Activated CD4-positive, alpha-beta T cell treated with anti-CD3 and anti-CD28 coated beads for 48 hours (primary cell): ENCODE results near the gene ATF7.
A peak's percentile ranks its signal among the peaks of the same experiment; 100 is the strongest.
"Not testable (repeated sequence)": the region's sequence is repeated elsewhere in the genome, so short reads cannot be mapped to it uniquely, and the experiment has no call there.

ENCODE experiments used
- DNase-seq: peaks from one replicate; pipeline ENCODE4 v3.0.0-alpha.2; 2020

ATF7 gene

GRCh38 chr12:53499266-53500141 lies 126.7 kb downstream of the ATF7 start, which contains the start of gene MAP3K12:
TSS of gene MAP3K12 (minus strand) at chr12:53499458. CDS start at chr12:53487391, 12,067 bp downstream.
- peak; percentile 72 for DNase-seq

- no peak for DNase-seq
These were observed 127.9 kb downstream of the ATF7 start for GRCh38 chr12:53498235-53498630.

DNA sequence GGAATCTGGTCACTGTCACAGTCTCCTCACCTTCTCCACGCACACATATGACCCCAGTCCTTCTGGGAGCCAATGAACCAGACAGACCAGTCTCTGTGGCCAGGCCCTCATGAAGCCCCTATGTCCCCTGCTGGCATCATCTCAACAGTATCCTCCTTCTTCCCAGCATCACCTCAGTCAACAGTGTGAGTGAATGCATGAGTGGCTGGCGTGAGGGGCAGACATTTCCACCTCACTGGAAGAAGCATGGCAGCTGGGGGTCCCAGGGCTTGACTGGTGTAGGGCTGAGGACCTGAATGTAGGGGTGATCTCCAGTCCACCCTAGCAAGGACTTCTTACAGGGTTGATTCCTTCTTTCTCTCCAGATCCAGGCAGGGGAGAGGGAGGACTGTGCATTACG lies 128.7 kb downstream of the ATF7 start:
- no peak for DNase-seq

DNA sequence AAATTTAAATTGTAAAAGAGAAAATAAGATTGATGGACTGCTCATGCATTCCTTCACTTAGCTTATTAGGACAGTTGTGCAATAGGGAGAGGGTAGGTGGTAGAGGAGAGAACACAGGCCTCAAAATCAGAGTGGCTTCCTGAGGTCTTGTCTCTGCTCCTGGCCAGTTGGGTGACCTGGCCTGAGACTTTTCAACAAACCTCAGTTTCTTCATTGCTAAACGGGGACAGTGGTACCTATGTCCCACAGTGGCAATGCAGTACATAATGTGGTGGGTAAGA lies 129.5 kb downstream of the ATF7 start:
- no peak for DNase-seq

DNA sequence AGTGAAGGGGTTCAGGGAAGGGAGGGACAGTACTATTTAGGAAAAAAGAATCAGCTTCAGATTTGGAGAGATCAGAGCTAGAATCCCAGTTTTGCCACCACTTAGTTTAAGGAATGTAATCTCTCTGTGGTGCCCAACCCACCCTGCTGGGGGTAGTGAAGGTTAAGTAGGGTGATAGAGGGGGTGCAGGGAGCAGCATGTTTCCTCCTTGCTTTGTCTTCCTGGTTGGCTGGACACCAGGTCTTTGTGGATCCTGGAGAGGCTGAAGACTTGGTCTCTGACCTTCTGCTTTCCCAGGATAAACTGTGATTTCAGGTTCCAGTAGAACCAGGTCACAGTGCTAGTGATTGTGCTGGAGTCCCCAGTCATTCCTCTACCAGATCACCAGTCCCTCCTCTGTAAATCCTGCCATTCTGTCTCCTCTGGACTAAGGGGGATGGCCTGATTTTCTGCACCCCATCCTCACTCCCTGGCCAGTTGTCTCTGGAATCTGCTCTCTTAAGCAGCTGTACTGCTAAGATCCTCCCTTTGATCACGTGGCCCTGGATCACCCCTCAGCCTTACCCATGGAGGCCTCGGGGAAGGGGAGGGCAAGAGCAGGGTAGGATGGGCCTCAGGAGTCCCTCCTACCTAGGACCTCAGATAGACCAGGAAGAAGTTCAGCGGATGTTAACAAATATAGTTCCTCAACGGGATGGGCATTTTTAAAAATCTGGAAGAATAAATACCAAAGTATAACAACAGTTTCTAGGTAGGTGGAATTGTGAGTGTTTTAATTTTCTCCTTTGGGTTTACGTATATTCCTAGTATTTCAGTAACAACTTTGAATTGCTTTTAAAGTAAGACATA lies 130.1 kb downstream of the ATF7 start:
- no peak for DNase-seq

DNA sequence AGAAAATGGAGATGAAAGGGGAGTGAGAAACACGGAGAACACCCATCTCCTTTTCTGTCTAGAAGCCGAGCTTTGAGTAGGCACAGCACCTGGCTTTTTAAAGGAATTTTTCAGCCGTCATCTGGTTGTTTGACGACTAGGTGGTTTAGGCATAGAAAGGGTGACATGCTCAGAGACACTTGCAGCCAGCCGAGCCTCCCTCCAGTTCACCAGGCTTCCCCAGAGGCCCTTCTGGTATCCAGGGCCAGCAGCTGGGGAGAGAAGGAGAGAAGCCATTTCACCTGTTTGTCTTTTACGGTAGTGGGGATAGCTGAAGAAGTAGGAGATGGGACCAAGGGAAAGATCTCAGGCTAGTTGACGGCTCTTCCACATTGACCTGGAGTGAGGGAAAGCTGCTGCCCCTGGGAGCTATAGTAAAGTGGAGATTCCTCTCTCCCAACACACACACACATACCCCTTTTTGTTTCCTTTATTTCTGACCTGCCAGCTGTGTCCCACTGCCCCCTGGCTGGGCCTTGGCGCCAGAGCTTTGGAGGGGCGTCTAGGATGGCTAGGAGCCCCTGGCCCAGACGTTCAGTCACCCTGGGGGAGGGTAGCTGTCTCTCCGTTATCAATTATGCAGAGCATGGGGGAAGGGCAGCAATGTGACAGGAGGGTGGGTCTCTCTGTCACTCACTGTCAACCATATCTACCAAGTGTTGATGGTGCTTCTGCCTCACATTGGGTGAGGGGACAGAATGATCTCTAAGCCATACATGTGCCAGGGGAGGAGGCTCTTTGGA lies 132.4 kb downstream of the ATF7 start:
- no peak for DNase-seq

- peak; percentile 90 for DNase-seq
These were observed 133.2 kb downstream of the ATF7 start for GRCh38 chr12:53492830-53493609.

GRCh38 chr12:53492188-53492587 lies 134.0 kb downstream of the ATF7 start:
- DNase-seq: no peak

DNA sequence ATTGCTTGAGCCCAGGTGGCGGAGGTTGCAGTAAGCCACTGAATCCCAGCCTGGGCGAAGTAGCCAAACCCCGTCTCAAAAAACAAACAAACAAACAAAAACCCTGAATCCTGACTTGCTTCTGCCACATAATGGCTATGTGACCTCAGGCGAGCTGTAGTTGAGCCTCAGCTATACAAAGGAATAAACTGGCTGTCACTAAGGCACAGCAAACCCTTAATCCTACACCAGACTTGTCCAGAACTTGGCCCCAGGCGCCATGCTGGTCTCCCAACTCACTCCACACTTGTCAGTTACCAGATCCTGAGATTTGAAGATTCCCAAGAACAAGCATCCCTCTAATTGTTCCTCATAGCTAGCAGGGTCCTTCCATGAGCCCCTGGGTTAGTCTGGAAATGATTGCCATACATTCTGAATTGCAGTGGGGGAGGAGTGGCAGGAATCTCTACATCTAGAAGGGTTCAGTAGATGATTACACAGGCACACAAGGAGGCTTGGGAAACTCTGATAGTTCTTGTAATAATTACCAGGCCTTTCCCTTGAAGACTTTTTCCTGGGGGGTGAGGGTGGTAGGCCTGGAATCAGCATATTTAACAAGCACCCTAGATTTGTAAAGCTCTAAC lies 136.8 kb downstream of the ATF7 start:
- no peak for DNase-seq

- DNase-seq: no peak
These were observed 139.3 kb downstream of the ATF7 start for GRCh38 chr12:53486736-53487487.

DNA sequence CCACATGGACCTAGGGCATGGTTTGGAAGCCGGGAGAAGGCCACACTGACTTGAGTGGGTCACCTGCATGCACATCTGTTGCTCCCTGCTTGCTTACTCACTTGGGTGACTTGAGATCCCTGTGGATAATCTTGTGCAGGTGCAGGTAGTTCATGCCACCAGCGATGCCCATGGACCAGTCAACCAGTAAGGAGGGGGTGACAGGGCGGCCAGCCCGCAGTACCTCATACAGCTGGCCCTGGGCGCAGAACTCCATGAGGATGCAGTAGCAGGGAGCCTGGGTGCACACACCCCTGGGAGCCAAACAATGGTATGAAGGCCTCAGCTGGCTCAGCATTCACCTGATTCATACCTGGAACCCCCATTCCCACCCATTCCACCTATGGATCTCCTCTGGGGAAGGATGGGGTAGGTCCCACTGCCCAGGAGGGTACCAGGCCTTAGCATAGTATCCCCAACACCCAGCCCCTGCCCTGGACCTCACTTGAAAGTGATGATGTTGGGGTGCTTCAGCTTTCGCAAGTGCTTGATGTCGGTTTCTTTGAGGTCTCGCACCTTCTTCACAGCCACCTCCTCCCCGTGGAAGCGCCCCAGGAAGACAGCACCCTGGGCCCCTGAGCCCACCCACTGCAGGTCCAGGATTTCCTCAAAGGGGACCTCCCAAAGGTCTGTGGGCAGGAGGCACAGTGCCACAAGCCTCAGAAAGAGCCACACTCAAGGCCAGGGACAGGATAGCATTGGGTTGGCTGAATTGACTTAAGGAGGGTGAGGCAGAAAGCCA lies 140.0 kb downstream of the ATF7 start:
- no peak for DNase-seq

- DNase-seq: no peak
These were observed 141.3 kb downstream of the ATF7 start for GRCh38 chr12:53484686-53485575.

- DNase-seq: no peak
These were observed 142.2 kb downstream of the ATF7 start for GRCh38 chr12:53483979-53484377.

- no peak for DNase-seq
These were observed 142.8 kb downstream of the ATF7 start for GRCh38 chr12:53483225-53483978.

DNA sequence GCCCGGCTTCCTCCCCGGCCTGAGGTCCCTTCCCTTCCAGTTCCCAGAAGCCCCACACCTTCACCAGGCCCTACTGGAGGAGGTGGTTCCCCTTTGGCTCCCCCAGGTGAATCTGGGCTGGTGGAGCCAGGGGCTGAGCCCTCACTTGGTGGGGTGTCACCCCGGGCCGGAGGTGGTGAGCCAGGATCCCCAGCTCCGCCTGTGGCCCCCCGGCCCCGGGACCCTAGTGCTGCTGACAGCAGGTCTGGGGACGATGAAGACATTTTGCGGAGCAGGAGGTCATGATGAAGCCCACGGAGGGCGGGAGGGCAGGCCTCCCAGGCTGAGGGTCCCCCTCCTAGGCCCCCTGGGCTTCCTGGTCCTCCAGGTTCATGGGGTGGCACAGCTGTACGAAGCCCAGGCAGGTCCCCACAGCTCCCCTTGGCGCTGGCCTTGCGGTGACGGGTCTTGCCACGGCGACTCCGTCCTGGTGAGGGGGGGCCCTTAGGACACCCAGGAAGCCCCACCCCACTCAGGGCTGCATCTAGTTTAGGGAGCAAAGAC lies 143.5 kb downstream of the ATF7 start:
- DNase-seq: no peak

GRCh38 chr12:53481939-53482586 lies 144.1 kb downstream of the ATF7 start:
- no peak for DNase-seq

DNA sequence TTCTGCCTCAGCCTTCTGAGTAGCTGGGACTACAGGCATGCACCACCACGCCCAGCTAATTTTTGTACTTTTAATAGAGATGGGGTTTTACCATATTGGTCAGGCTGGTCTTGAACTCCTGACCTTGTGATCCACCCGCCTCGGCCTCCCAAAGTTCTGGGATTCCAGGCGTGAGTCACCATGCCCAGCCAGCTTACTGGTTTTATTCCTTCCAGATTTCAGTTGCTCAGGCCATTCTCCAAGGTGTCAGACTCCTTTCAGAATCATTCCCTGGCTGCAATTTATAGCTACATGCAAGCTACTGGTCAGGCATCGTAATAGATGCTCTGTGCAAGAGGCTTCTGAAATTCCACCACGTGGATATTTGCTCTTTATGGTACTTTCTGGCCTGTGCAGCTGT lies 144.7 kb downstream of the ATF7 start:
- not testable (repeated sequence) for DNase-seq
